ENCODE data around the gene ARMC6. TPM values are rescaled to one million over a fixed set of nuclear protein-coding genes. Genes with fewer than 3 reads are reported as not detected.
"Not testable (repeated sequence)": the region's sequence is repeated elsewhere in the genome, so short reads cannot be mapped to it uniquely, and the experiment has no call there.

ARMC6 gene
- polyA plus RNA-seq, 4 donors = 34.5 to 37.9 (median 34.8) TPM

GRCh38 chr19:19103167-19103566, 69.8 kb downstream of the ARMC6 start:
- no peak for DNase-seq (ENCODE audit: low read depth in 4 of 4, low spot score in 3 of 4)

- DNase-seq (ENCODE audit: low read depth in 4 of 4, low spot score in 3 of 4) = peak in 2 of 4 donors; percentile 61 to 63
Measured at GRCh38 chr19:19105365-19106055, 72.1 kb downstream of the ARMC6 start.

GRCh38 chr19:19106056-19106551, 72.7 kb downstream of the ARMC6 start:
- no peak for DNase-seq (ENCODE audit: low read depth in 4 of 4, low spot score in 3 of 4)

- DNase-seq (ENCODE audit: low read depth in 4 of 4, low spot score in 3 of 4) = not testable (repeated sequence)
Measured at GRCh38 chr19:19106938-19107337, 73.5 kb downstream of the ARMC6 start.

- DNase-seq (ENCODE audit: low read depth in 4 of 4, low spot score in 3 of 4) = no peak
Measured at GRCh38 chr19:19107654-19108053, 74.3 kb downstream of the ARMC6 start.

Other genes with a start within 250 kb of the ARMC6 start
- under 1 TPM; 0.07 to 0.21 (median 0.11) TPM for gene COMP, start 242.3 kb upstream of the ARMC6 start, polyA plus RNA-seq (ENCODE audit: insufficient read length in 4 of 4)
- 10 to 100 TPM; 50.6 to 70.8 (median 52.5) TPM for gene UPF1, start 201.6 kb upstream of the ARMC6 start, polyA plus RNA-seq (ENCODE audit: insufficient read length in 4 of 4)
- gene CERS1, start 137.4 kb upstream of the ARMC6 start, polyA plus RNA-seq (ENCODE audit: insufficient read length in 4 of 4) = 1 to 10 TPM; 5.4 to 8.0 (median 6.4) TPM
- 100 to 1,000 TPM in 3 of 4 donors, 10 to 100 TPM in 1; 93.4 to 140 (median 104) TPM for gene COPE, start 114.2 kb upstream of the ARMC6 start, polyA plus RNA-seq (ENCODE audit: insufficient read length in 4 of 4)
- gene DDX49, start 113.9 kb upstream of the ARMC6 start, polyA plus RNA-seq (ENCODE audit: insufficient read length in 4 of 4) = 10 to 100 TPM; 46.2 to 57.3 (median 48.6) TPM
- gene HOMER3, start 92.4 kb upstream of the ARMC6 start, polyA plus RNA-seq (ENCODE audit: insufficient read length in 4 of 4) = 10 to 100 TPM; 53.2 to 76.5 (median 56.5) TPM
- 10 to 100 TPM; 79.3 to 88.4 (median 85.5) TPM for gene SUGP2, start 86 bp upstream of the ARMC6 start, polyA plus RNA-seq (ENCODE audit: insufficient read length in 4 of 4)
- gene SLC25A42, start 30.4 kb downstream of the ARMC6 start, polyA plus RNA-seq (ENCODE audit: insufficient read length in 4 of 4) = 10 to 100 TPM; 17.4 to 21.1 (median 19.8) TPM
- gene TMEM161A, start 104.9 kb downstream of the ARMC6 start, polyA plus RNA-seq (ENCODE audit: insufficient read length in 4 of 4) = 10 to 100 TPM; 24.7 to 46.3 (median 31.9) TPM
- 1 to 10 TPM; 1.3 to 1.9 (median 1.5) TPM for gene MEF2B, start 136.7 kb downstream of the ARMC6 start, polyA plus RNA-seq (ENCODE audit: insufficient read length in 4 of 4)
- gene BORCS8, start 158.5 kb downstream of the ARMC6 start, polyA plus RNA-seq (ENCODE audit: insufficient read length in 4 of 4) = 10 to 100 TPM; 16.1 to 22.4 (median 19.1) TPM
- gene RFXANK, start 158.7 kb downstream of the ARMC6 start, polyA plus RNA-seq (ENCODE audit: insufficient read length in 4 of 4) = 10 to 100 TPM; 61.0 to 81.8 (median 64.8) TPM
- 10 to 100 TPM; 12.2 to 16.8 (median 14.8) TPM for gene NR2C2AP, start 169.8 kb downstream of the ARMC6 start, polyA plus RNA-seq (ENCODE audit: insufficient read length in 4 of 4)
- under 1 TPM in 3 of 4 donors, not detected in 1; 0.12 to 0.27 (median 0.14) TPM for gene NCAN, start 178.4 kb downstream of the ARMC6 start, polyA plus RNA-seq (ENCODE audit: insufficient read length in 4 of 4)
- gene TM6SF2, start 239.7 kb downstream of the ARMC6 start, polyA plus RNA-seq (ENCODE audit: insufficient read length in 4 of 4) = 1 to 10 TPM; 2.3 to 4.3 (median 2.6) TPM